Skeletal muscle cell (primary cell): ENCODE data around the gene NF1.
A peak's percentile ranks its signal among the peaks of the same experiment; 100 is the strongest.
"Not testable (repeated sequence)": the region's sequence is repeated elsewhere in the genome, so short reads cannot be mapped to it uniquely, and the experiment has no call there.

ENCODE experiments used
- DNase-seq: peaks from one replicate; pipeline ENCODE4 v3.0.0-alpha.2; 2010; ENCODE audit warnings: low read depth
- H3K4me3 ChIP-seq: 2 replicates; pipeline ENCODE4 v1.5.1; 2011; ENCODE audit warnings: low read depth, mild to moderate bottlenecking, control low read depth, low read length, moderate library complexity

Gene NF1

DNA sequence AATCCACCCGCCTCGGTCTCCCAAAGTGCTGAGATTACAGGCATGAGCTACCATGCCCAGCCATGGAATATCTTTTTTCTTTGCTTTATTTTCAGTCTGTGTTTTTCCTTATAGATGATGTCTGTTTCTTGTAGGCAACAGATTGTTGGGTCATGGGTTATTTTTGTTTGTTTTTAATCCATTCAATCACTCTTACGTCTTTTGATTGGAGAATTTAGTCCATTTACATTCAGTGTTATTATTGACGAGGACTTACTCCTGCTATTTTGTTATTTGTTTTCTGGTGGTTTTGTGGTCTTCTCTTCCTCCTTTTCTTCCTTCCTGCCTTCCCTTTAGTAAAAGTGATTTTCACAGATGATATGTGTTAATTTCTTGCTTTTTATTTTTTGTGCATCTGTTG is 146.3 kb downstream of the NF1 start:
- H3K4me3 ChIP-seq: no peak overlapping the region
- no peak for DNase-seq

DNA sequence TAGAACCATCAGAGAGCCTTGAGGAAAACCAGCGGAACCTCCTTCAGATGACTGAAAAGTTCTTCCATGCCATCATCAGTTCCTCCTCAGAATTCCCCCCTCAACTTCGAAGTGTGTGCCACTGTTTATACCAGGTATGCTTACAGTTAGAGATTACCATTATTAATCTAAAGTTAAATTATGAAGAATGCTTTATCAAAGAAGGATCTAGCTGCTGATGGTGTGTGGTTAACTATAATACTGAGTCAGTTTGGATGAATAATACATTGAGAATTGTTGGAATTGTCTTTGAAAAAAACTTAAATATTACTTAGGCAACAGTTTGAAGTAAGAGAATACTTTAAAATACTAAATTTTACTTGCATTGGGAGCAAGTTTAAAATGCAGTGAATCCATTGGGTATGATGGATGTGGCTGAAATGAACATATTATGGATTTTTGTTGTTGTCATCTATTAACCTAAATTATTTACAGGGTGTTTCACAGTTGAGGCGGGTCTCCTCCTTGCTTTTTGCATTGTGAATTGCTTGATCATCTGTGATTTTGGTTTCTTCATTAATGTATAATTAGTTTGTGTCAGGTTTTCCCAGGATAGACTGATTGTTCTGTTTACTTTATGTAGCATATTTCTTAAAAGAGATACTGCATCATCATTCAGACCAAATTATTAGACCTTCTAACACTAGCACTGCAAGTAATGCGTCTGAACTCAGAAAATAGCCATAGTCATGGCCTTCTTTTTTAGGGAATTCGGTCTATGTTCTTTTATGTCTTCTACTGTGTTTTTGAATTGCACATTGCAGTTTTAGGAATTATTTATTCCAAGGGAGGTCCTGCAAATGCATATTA is 154.4 kb downstream of the NF1 start:
- no peak for DNase-seq
- H3K4me3 ChIP-seq: no peak overlapping the region

- DNase-seq: no peak
- H3K4me3 ChIP-seq: no peak overlapping the region
Measured at GRCh38 chr17:31249835-31250141, 155.0 kb downstream of the NF1 start.

DNA sequence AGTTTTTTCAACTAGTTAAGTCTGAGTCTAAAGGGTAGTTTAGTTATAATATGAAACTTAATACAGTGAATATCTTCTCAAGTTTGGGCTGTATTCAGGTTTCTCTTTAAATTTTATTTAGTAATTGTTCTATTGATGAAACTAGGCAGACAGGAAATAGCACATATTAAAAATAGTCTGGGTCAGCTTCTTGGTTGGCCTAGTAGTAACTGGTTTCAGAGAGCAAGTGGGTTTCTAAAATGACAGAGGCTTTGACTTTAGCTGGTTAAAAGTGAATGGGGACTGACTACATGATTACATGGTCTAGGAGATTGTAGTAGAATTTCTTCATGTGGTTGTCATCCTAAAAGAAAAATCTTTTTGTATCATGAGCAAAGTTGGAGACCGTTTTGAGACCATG is 155.5 kb downstream of the NF1 start:
- DNase-seq: no peak
- no peak overlapping the region for H3K4me3 ChIP-seq

GRCh38 chr17:31251105-31251969 is 156.6 kb downstream of the NF1 start:
- peak; percentile 27 for DNase-seq
- H3K4me3 ChIP-seq: no peak overlapping the region

DNA sequence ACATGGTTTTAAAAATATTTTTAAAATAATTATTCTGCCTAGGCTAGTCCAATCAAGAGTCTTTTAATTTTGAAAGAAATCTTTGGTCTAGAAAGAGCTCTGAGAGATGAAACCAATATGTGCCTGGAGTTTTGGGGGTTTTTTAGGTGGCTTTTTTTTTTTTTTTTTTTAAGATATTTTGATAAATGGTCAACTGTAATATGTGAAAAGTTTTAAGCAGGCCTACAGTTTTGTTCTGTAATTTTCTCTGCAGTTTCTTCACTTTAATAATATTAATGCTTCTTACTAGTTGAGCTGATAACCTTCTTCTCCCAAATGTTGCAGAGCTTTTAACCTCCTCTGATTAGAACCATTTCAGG is 157.2 kb downstream of the NF1 start:
- no peak for DNase-seq
- no peak overlapping the region for H3K4me3 ChIP-seq

DNA sequence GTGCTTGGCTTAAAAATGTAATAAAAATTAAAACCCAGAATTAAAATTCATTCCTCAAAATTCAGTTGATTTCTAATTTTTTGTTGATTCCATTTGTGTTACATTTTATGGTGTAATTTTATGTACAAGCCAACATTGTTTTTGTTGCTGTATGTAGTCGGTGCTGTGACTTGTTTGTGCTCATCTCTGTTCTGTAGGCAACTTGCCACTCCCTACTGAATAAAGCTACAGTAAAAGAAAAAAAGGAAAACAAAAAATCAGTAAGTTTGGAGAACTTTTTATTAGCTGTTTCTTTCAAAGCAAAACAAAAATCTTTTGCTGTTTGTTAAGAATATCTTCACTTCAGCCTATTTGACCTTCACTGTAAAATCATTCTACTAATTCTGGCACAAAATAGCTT is 158.0 kb downstream of the NF1 start:
- no peak overlapping the region for H3K4me3 ChIP-seq
- no peak for DNase-seq

GRCh38 chr17:31254654-31255053 is 159.9 kb downstream of the NF1 start:
- H3K4me3 ChIP-seq: no peak overlapping the region
- DNase-seq: no peak

GRCh38 chr17:31256936-31257335 is 162.2 kb downstream of the NF1 start:
- no peak for DNase-seq
- no peak overlapping the region for H3K4me3 ChIP-seq

- H3K4me3 ChIP-seq: no peak overlapping the region
- no peak for DNase-seq
Measured at GRCh38 chr17:31260151-31260550, 165.4 kb downstream of the NF1 start.

GRCh38 chr17:31261601-31262000 is 166.8 kb downstream of the NF1 start:
- no peak overlapping the region for H3K4me3 ChIP-seq
- no peak for DNase-seq

GRCh38 chr17:31262923-31263322 is 168.1 kb downstream of the NF1 start:
- not testable (repeated sequence) for DNase-seq, H3K4me3 ChIP-seq

GRCh38 chr17:31266042-31266441 is 171.3 kb downstream of the NF1 start:
- H3K4me3 ChIP-seq: no peak overlapping the region
- no peak for DNase-seq

DNA sequence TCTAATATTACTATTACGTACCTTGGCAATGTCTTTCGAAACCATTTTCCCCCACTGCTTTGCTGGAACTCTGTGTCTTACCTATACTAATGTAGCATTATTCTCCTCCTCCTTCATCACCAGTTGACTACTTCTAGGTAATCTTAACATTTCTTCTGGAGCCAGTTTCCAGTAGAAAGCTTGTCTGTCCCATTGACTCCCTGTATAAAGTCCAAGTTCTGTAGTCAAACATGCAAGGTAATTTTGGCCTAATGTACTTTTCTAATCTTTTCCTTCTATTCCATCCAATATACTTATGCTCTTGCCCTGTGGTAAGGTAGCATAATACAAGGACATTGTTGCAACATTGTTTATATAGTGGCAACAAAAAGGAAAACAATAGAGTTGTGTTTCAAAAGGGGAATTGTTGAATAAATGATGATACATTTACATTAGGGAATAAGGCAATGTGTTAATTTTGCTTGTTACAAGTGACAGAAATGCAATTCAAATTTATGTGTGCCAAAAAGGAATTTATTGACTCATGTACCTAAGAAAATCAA is 174.3 kb downstream of the NF1 start:
- no peak overlapping the region for H3K4me3 ChIP-seq
- no peak for DNase-seq

DNA sequence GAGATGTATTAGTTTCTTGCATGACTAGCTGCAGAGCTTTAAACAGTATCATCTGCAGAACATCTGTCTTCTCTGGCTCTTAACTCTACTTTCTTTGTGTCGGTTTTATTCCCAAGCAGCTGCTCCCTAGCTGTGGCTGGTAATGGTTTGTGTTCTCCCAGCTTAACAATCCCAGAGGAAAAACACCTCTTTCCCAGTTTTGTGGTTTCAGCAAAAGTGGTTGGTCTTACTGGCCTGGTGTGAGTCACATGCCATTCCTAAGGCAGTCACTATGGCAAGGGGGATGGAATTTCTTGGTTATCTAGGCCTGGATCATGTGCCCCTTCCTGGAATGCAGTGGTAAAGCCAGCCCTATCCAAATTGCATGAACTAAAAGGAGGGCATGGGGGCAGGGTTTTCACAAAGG is 174.8 kb downstream of the NF1 start:
- no peak overlapping the region for H3K4me3 ChIP-seq
- peak; percentile 93 for DNase-seq

DNA sequence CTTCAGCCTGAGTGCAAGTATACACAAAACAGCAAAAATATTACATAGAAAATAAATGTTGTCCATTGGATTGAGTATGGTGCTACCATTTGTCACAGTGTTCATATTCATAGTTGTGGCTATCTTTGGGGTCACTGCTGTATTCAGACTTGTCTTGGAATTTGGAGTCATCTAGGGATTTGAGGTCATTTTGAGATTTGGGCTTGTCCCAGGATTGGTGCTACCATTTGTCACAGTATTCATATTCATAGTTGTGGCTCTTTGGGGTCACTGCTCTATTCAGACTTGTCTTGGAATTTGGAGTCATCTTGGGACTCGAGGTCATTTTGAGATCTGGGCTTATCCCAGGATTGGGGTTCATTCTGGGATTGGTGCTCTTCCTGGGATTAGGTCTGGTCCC is 177.5 kb downstream of the NF1 start:
- H3K4me3 ChIP-seq: no peak overlapping the region
- no peak for DNase-seq

DNA sequence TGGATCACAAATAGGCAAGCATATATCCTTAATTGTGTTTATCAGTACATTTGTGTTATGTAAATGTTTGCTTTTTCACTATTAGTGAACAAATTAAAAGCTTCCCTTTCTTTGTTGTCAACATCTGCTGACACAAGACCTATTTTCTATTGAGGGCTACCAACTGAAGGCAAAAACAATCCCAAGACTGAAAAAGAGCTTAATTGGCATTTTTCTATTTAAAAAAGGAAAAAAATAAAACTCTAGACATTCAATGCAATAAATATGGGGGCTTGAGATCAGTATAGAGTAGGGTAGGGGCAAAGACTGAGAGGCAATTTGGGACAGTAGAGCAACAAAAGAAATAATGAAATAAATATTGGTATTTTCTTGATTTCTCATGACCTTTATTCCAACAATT is 178.0 kb downstream of the NF1 start:
- H3K4me3 ChIP-seq: no peak overlapping the region
- no peak for DNase-seq

GRCh38 chr17:31273516-31273915 is 178.7 kb downstream of the NF1 start:
- no peak for DNase-seq

GRCh38 chr17:31274252-31274651 is 179.5 kb downstream of the NF1 start:
- DNase-seq: peak; percentile 55
- H3K4me3 ChIP-seq: no peak overlapping the region

More at GRCh38 chr17:31273516-31273915, 178.7 kb downstream of the NF1 start:
- H3K4me3 ChIP-seq: no peak overlapping the region

GRCh38 chr17:31275116-31275515 is 180.3 kb downstream of the NF1 start:
- no peak for DNase-seq
- H3K4me3 ChIP-seq: no peak overlapping the region

GRCh38 chr17:31279401-31279800 is 184.6 kb downstream of the NF1 start:
- no peak overlapping the region for H3K4me3 ChIP-seq
- DNase-seq: no peak
